GM18909 (cell line): Measurements from ENCODE around the gene PRPSAP1.

Experiments used
- ATAC-seq: cut with Tn5 transposase; IDR thresholded peaks from one replicate; pipeline ENCODE4 v1.9.1; 2021; ENCODE audit warnings: mild to moderate bottlenecking; ENCODE audit not compliant: unreplicated experiment, poor library complexity

PRPSAP1 gene

GRCh38 chr17:76384222-76384986 is 30.7 kb upstream of the PRPSAP1 start, which contains the start of gene SPHK1:
Gene SPHK1 (plus strand): TSS chr17:76384609. CDS start chr17:76385645, 1,036 bp downstream.
- peak; percentile 51 for ATAC-seq

GRCh38 chr17:76383546-76384221 is 30.0 kb upstream of the PRPSAP1 start:
- ATAC-seq = peak; percentile 26

- no peak for ATAC-seq
Observed at GRCh38 chr17:76382803-76383545, 29.3 kb upstream of the PRPSAP1 start.

GRCh38 chr17:76382351-76382802 is 28.7 kb upstream of the PRPSAP1 start:
- no peak for ATAC-seq

- no peak for ATAC-seq
Observed at GRCh38 chr17:76381633-76382350, 28.1 kb upstream of the PRPSAP1 start.

GRCh38 chr17:76379646-76380376 is 26.1 kb upstream of the PRPSAP1 start:
- ATAC-seq = no peak

- no peak for ATAC-seq
Observed at GRCh38 chr17:76379275-76379641, 25.5 kb upstream of the PRPSAP1 start.

- ATAC-seq = no peak
Observed at GRCh38 chr17:76378548-76379274, 25.0 kb upstream of the PRPSAP1 start.

- no peak for ATAC-seq
Observed at GRCh38 chr17:76376318-76377133, 22.8 kb upstream of the PRPSAP1 start.

- ATAC-seq = no peak
Observed at GRCh38 chr17:76371656-76372628, 18.2 kb upstream of the PRPSAP1 start.

- ATAC-seq = no peak
Observed at GRCh38 chr17:76370261-76370993, 16.7 kb upstream of the PRPSAP1 start.

- ATAC-seq = no peak
Observed at GRCh38 chr17:76369804-76370203, 16.1 kb upstream of the PRPSAP1 start.

- no peak for ATAC-seq
Observed at GRCh38 chr17:76369379-76369778, 15.7 kb upstream of the PRPSAP1 start.

GRCh38 chr17:76368545-76368944 is 14.8 kb upstream of the PRPSAP1 start:
- ATAC-seq = no peak

GRCh38 chr17:76367642-76368041 is 13.9 kb upstream of the PRPSAP1 start:
- no peak for ATAC-seq

GRCh38 chr17:76366247-76366646 is 12.5 kb upstream of the PRPSAP1 start:
- ATAC-seq = no peak
